Upper lobe of right lung (tissue), 1 donor: ENCODE data around the gene LRRC17. TPM values are rescaled to one million over a fixed set of nuclear protein-coding genes. Genes with fewer than 3 reads are reported as not detected.

ENCODE experiments used
- ATAC-seq: fragments of 200-7000 bp; cut with Tn5 transposase; one replicate; pipeline ENCODE4 v1.9.1; 2020; ENCODE audit warnings: mild to moderate bottlenecking, moderate library complexity
- DNase-seq: peaks from one replicate; pipeline ENCODE4 v3.0.0-alpha.2; 2020
- H3K27ac ChIP-seq: fragments of 200-600 bp; one replicate; pipeline ENCODE4 v1.8.0; 2022
- H3K27me3 ChIP-seq: fragments of 200-600 bp; one replicate; pipeline ENCODE4 v1.8.0; 2022; ENCODE audit warnings: mild to moderate bottlenecking
- H3K36me3 ChIP-seq: fragments of 200-600 bp; one replicate; pipeline ENCODE4 v1.8.0; 2022
- H3K4me1 ChIP-seq: fragments of 200-600 bp; one replicate; pipeline ENCODE4 v1.8.0; 2022
- H3K4me3 ChIP-seq: fragments of 200-600 bp; one replicate; pipeline ENCODE4 v1.8.0; 2022; ENCODE audit warnings: mild to moderate bottlenecking
- H3K9me3 ChIP-seq: fragments of 200-600 bp; one replicate; pipeline ENCODE4 v1.8.0; 2022
- CTCF ChIP-seq: fragments of 200-600 bp; IDR thresholded peaks from one replicate; pipeline ENCODE4 v1.8.0; 2022; ENCODE audit warnings: antibody characterized with exemption
- intact Hi-C: fragments of 100-400 bp; cut with DNase I; formaldehyde crosslinking; loops from one replicate; pipeline ENCODE4 v1.11.0; 2022
- total RNA-seq: library from RNA; stranded (reverse); fragmentation: NEBNext Ultra II Directional; extraction: Animal tissue kit (Norgen Biotek cat#: 25700); gene quantifications from one replicate; pipeline ENCODE4 v1.2.1, GENCODE V29; 2021
- donor health status: DM: no; HTN: yes; CAD: no; lungs with severe emphysema.

The LRRC17 gene
- total RNA-seq, 1 donor from 2014 or later, result 0.58 TPM

GRCh38 chr7:102935450-102936115, 22.8 kb downstream of the LRRC17 start:
- Histone ChIP-seq H3K4me1 (peaks cover 13% of the 10 kb centered on the region), H3K4me3 (no peak overlapping the region), H3K27ac (no peak overlapping the region), H3K36me3 (no peaks in the 10 kb centered on the region), H3K9me3 (no peaks in the 10 kb centered on the region), H3K27me3 (no peaks in the 10 kb centered on the region)
- intact Hi-C loops, result no loop called here
- DNase-seq (no peak), ATAC-seq (no peak)
- TF ChIP-seq CTCF, result no peak

DNA sequence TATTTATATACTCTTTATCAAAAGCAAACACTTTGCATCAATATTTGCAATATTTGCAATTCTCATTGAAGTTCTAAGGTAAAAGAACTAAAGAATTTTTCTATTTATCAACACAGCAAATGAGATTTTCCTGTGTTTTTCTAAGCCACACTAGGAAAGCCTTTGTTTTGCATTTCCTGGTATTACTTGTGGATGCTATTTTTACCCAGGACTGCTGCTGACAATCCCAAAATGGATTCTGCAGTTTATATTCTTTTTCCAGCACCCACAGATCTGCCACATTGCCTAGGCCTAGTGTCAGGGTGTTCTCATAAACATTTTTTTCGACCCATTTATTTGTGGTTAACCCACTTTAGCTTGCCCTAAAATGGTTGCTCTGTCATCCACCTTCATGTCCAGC, 25.9 kb downstream of the LRRC17 start:
- Histone ChIP-seq H3K27me3 (no peaks in the 10 kb centered on the region), H3K4me3 (no peak overlapping the region), H3K27ac (no peak overlapping the region), H3K4me1 (peaks cover 13% of the 10 kb centered on the region), H3K9me3 (no peaks in the 10 kb centered on the region), H3K36me3 (no peaks in the 10 kb centered on the region)
- ATAC-seq, result no peak
- TF ChIP-seq CTCF, result no peak
- intact Hi-C loops, result no loop called here
- DNase-seq, result no peak

DNA sequence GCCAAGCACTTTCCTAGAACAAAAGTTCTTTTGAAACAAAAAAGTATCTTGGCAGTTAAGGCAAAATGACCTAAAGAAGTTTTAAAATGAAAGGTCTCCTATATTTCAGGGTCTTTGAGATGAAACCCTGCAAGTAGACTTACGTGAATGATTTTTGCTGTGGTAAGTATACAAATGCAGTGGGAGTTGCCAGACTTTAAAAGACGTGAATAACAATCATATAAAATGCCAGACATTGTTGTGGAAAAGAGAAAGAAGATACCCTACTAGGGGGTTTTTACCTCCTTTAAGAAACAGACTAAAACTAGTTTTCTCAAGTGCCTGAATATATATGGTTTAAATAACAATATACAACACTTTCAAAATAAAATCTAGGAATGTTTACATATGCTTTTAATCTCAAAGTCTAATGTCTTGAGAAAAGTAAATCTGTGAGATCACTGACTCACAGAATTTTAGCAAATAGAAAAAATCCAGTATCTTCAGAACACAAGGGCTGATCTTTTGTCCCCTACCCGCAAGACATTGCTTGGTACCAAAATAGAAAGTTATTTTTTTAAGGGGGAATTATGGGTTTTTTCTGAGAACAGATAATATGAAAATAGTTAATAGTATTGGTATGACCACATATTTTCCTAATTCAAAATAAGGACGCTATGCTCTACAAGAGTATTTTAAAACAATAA, 29.5 kb downstream of the LRRC17 start:
- Histone ChIP-seq H3K4me1 (no peaks in the 10 kb centered on the region), H3K4me3 (no peak overlapping the region), H3K36me3 (no peaks in the 10 kb centered on the region), H3K27me3 (no peaks in the 10 kb centered on the region), H3K27ac (no peak overlapping the region), H3K9me3 (no peaks in the 10 kb centered on the region)
- no peak for DNase-seq
- intact Hi-C loops, result no loop called here
- no peak for ATAC-seq
- TF ChIP-seq CTCF, result no peak

GRCh38 chr7:102942868-102943267, 30.1 kb downstream of the LRRC17 start:
- no peak overlapping the region for H3K27ac ChIP-seq
- no peak for TF ChIP-seq CTCF
- H3K36me3 ChIP-seq, result no peaks in the 10 kb centered on the region
- no peaks in the 10 kb centered on the region for H3K4me1 ChIP-seq
- DNase-seq (no peak), ATAC-seq (no peak)
- no peaks in the 10 kb centered on the region for H3K9me3 ChIP-seq
- no peaks in the 10 kb centered on the region for H3K27me3 ChIP-seq
- intact Hi-C loops, result no loop called here
- H3K4me3 ChIP-seq, result no peak overlapping the region

DNA sequence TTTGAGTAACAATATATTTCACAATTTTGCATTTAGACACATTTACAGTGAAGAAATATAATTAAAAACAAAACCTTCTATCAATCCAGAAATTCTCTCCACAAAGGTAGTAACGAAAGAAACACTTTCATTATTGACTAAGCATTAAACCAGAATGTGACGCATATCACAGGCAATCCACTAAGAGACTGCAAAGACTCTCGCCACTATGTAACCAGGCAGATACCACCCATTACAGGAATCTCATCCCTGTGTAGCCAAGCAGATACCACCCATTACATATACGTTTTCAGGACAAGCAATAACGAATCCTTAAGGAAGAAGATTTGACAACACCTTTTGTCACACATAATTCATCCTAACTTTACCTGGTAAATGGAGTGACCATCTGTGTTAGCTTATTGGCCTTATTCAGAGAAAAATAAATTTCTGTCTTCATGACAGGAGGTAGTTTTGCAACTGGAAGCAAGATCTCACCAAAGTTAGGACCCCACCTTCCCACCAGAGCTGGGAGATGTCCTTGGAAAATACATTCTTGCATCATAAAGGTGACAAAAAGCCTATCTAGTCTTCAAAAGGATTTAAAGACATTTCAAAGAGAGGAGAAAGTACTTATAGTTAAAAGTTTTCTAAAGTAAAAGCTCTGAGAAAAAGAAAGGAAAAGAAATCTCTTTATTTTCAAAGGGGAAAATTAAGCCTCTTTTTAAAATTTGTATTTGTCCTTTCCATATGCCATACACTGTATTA, 30.8 kb downstream of the LRRC17 start:
- DNase-seq, result no peak
- H3K4me1 ChIP-seq, result no peaks in the 10 kb centered on the region
- H3K36me3 ChIP-seq, result no peaks in the 10 kb centered on the region
- no peak overlapping the region for H3K27ac ChIP-seq
- intact Hi-C loops, result no loop called here
- no peaks in the 10 kb centered on the region for H3K9me3 ChIP-seq
- ATAC-seq, result no peak
- no peak overlapping the region for H3K4me3 ChIP-seq
- TF ChIP-seq CTCF, result no peak
- H3K27me3 ChIP-seq, result no peaks in the 10 kb centered on the region
